ENCODE data around the gene STARD10. TPM values are rescaled to one million over a fixed set of nuclear protein-coding genes. Genes with fewer than 3 reads are reported as not detected.

Gene STARD10
- total and polyA plus RNA-seq, 2 experiments from 2014 or later, result 16.6 to 20.5 TPM

GRCh38 chr11:72742513-72743320 is 51.1 kb downstream of the STARD10 start:
- no peak for TF ChIP-seq EZH2 (IDR thresholded peaks at IDR 0.05; ENCODE audit: low read depth, unreplicated experiment)
- H3K36me3 Mint-ChIP-seq (ENCODE audit: low read depth), result no peaks in the 10 kb centered on the region; the same call in 1 of the 3 replicates
- no peak overlapping the region; the same call in 2 of the 3 replicates for H3K4me3 Mint-ChIP-seq
- H3K27me3 Mint-ChIP-seq (ENCODE audit: insufficient read depth, low read depth, poor library complexity), result peaks cover 8% of the 10 kb centered on the region
- Histone ChIP-seq H3K9me2 (ENCODE audit: insufficient read depth) (no peaks in the 10 kb centered on the region), H3K36me3 (ENCODE audit: insufficient read depth) (no peaks in the 10 kb centered on the region), H2AFZ (no peak overlapping the region), H3K27me3 (ENCODE audit: insufficient read depth) (no peaks in the 10 kb centered on the region), H3K27ac (ENCODE audit: low read depth) (no peak overlapping the region), H3K79me2 (replicated peaks; ENCODE audit: insufficient read depth) (peaks cover 68% of the 10 kb centered on the region), H3K4me3 (no peak overlapping the region), H3K4me1 (ENCODE audit: insufficient read depth) (peaks cover 23% of the 10 kb centered on the region), H3K4me2 (no peak overlapping the region), H4K20me1 (replicated peaks; ENCODE audit: insufficient read depth) (peaks cover 19% of the 10 kb centered on the region), H3F3A (replicated peaks; ENCODE audit: low read depth) (0 out of 2 replicates have a peak, but pooled peaks cover under 1% of the 10 kb centered on the region)
- peak overlapping the region; percentile 96; the same call in 1 of the 2 replicates for H3K27ac Mint-ChIP-seq
- H3K4me1 Mint-ChIP-seq, result peaks cover 51% of the 10 kb centered on the region
- H3K9me3 Mint-ChIP-seq, result no peaks in the 10 kb centered on the region
- DNase-seq (ENCODE audit: low spot score) (no peak), ATAC-seq (no peak)

GRCh38 chr11:72741849-72742512 is 51.9 kb downstream of the STARD10 start:
- Histone ChIP-seq H3K4me1 (ENCODE audit: insufficient read depth) (peaks cover 28% of the 10 kb centered on the region), H3K79me2 (replicated peaks; ENCODE audit: insufficient read depth) (peaks cover 68% of the 10 kb centered on the region), H3F3A (replicated peaks; ENCODE audit: low read depth) (no peaks in the 10 kb centered on the region), H3K4me2 (peak overlapping the region; percentile 66; the same call in 1 of the 2 replicates), H3K27ac (ENCODE audit: low read depth) (peak overlapping the region; percentile 92), H4K20me1 (replicated peaks; ENCODE audit: insufficient read depth) (peaks cover 12% of the 10 kb centered on the region), H2AFZ (no peak overlapping the region), H3K36me3 (ENCODE audit: insufficient read depth) (no peaks in the 10 kb centered on the region), H3K9me2 (ENCODE audit: insufficient read depth) (no peaks in the 10 kb centered on the region), H3K4me3 (peak overlapping the region; percentile 17; the same call in 1 of the 2 replicates), H3K27me3 (ENCODE audit: insufficient read depth) (no peaks in the 10 kb centered on the region)
- no peaks in the 10 kb centered on the region; the same call in 1 of the 3 replicates for H3K36me3 Mint-ChIP-seq (ENCODE audit: low read depth)
- ATAC-seq (no peak), DNase-seq (ENCODE audit: low spot score) (no peak)
- H3K27me3 Mint-ChIP-seq (ENCODE audit: insufficient read depth, low read depth, poor library complexity), result peaks cover 8% of the 10 kb centered on the region
- H3K4me1 Mint-ChIP-seq, result peaks cover 50% of the 10 kb centered on the region
- no peak overlapping the region; the same call in 2 of the 3 replicates for H3K4me3 Mint-ChIP-seq
- peak overlapping the region; percentile 96 for H3K27ac Mint-ChIP-seq
- no peaks in the 10 kb centered on the region for H3K9me3 Mint-ChIP-seq
- TF ChIP-seq JUNB (IDR thresholded peaks at IDR 0.05; ENCODE audit: unreplicated experiment) (no peak), ZNF462 (CRISPR knock-in tag; IDR thresholded peaks at IDR 0.05) (no peak), REST (IDR thresholded peaks at IDR 0.05; ENCODE audit: unreplicated experiment) (no peak), STAT1 (IDR thresholded peaks at IDR 0.05; ENCODE audit: unreplicated experiment) (no peak), EZH2 (IDR thresholded peaks at IDR 0.05; ENCODE audit: low read depth, unreplicated experiment) (no peak), NANOG (IDR thresholded peaks at IDR 0.05; ENCODE audit: borderline replicate concordance) (no peak), CTCF (conservative IDR thresholded peaks at IDR 0.05; ENCODE audit: low read depth in 2 of 2) (no peak)

Measured in GM23338 (cell line).